ENCODE results near the gene PGC.

Gene PGC

GRCh38 chr6:41746107-41746506 is 1.1 kb downstream of the PGC start:
- DNase-seq (ENCODE audit: low read depth in 2 of 2), result no peak

- DNase-seq (ENCODE audit: low read depth in 2 of 2), result no peak
Measured at GRCh38 chr6:41744236-41744787, 2.9 kb downstream of the PGC start.

- DNase-seq (ENCODE audit: low read depth in 2 of 2), result no peak
Measured at GRCh38 chr6:41743406-41744235, 3.6 kb downstream of the PGC start.

- DNase-seq (ENCODE audit: low read depth in 2 of 2), result no peak
Measured at GRCh38 chr6:41741625-41742490, 5.3 kb downstream of the PGC start.

GRCh38 chr6:41740366-41741162 is 6.6 kb downstream of the PGC start:
- DNase-seq (ENCODE audit: low read depth in 2 of 2), result no peak

- no peak for DNase-seq (ENCODE audit: low read depth in 2 of 2)
Measured at GRCh38 chr6:41739041-41739440, 8.2 kb downstream of the PGC start.

- no peak for DNase-seq (ENCODE audit: low read depth in 2 of 2)
Measured at GRCh38 chr6:41737591-41738130, 9.5 kb downstream of the PGC start.

- DNase-seq (ENCODE audit: low read depth in 2 of 2), result no peak
Measured at GRCh38 chr6:41736800-41737555, 10.2 kb downstream of the PGC start.

- DNase-seq (ENCODE audit: low read depth in 2 of 2), result no peak
Measured at GRCh38 chr6:41736186-41736733, 10.9 kb downstream of the PGC start.

- DNase-seq (ENCODE audit: low read depth in 2 of 2), result peak; percentile 94
Measured at GRCh38 chr6:41735427-41736185, 11.6 kb downstream of the PGC start, which contains the start of gene TFEB. TSS of gene TFEB (minus strand) at chr6:41735608. CDS start at chr6:41691213, 44,395 bp downstream.

- DNase-seq (ENCODE audit: low read depth in 2 of 2), result peak; percentile 43 to 57
Measured at GRCh38 chr6:41734666-41735426, 12.4 kb downstream of the PGC start.

GRCh38 chr6:41733707-41734665 is 13.2 kb downstream of the PGC start:
- DNase-seq (ENCODE audit: low read depth in 2 of 2), result peak; percentile 43 to 55

- no peak for DNase-seq (ENCODE audit: low read depth in 2 of 2)
Measured at GRCh38 chr6:41733360-41733706, 13.9 kb downstream of the PGC start.

GRCh38 chr6:41732591-41733359 is 14.4 kb downstream of the PGC start:
- peak; percentile 29 to 43 for DNase-seq (ENCODE audit: low read depth in 2 of 2)

GRCh38 chr6:41732149-41732548 is 15.0 kb downstream of the PGC start:
- no peak for DNase-seq (ENCODE audit: low read depth in 2 of 2)

GRCh38 chr6:41731561-41732086 is 15.6 kb downstream of the PGC start:
- DNase-seq (ENCODE audit: low read depth in 2 of 2), result no peak
